Prostate gland (tissue), 2 donors: ENCODE measurements around the gene TOB1. TPM values are rescaled to one million over a fixed set of nuclear protein-coding genes. Genes with fewer than 3 reads are reported as not detected.

ENCODE experiments used
- DNase-seq: peaks from one replicate; pipeline ENCODE4 v3.0.0-alpha.2; 2019; ENCODE audit warnings: low spot score
- H3K27ac ChIP-seq, 2 donors: fragments of 200-600 bp; sonication (generic); 2 replicates each; pipeline ENCODE4 v1.5.1; 2017 to 2019
- H3K27me3 ChIP-seq: fragments of 200-600 bp; sonication (generic); replicated peaks from 2 replicates; pipeline ENCODE4 v1.5.1; 2019; ENCODE audit not compliant: insufficient read depth
- H3K36me3 ChIP-seq, 2 donors: fragments of 200-600 bp; sonication (generic); 1 replicate in 1 of 2; 2 replicates in 1 of 2; pipeline versions ENCODE4 v1.5.1 to v1.8.1; 2017 to 2019
- H3K4me1 ChIP-seq: fragments of 200-600 bp; sonication (generic); replicated peaks from 2 replicates; pipeline ENCODE4 v1.5.1; 2019
- H3K4me3 ChIP-seq, 2 donors: fragments of 200-600 bp; sonication (generic); 2 replicates each; pipeline ENCODE4 v1.5.1; 2017 to 2019
- H3K9me3 ChIP-seq: fragments of 200-600 bp; sonication (generic); 2 replicates; pipeline ENCODE4 v1.5.1; 2017
- POLR2A ChIP-seq: fragments of 450-650 bp; IDR thresholded peaks from one replicate; pipeline ENCODE4 v1.6.1; 2016; ENCODE audit warnings: antibody characterized with exemption, mild to moderate bottlenecking
- POLR2AphosphoS5 ChIP-seq: sonication (generic); formaldehyde crosslinking; IDR thresholded peaks from one replicate; pipeline ENCODE4 v1.6.1; 2017; ENCODE audit warnings: antibody characterized with exemption
- WGBS: methylation state at CpG from one replicate; pipeline ENCODE4 v1.1.5; 2018; 5-methylcytosine and 5-hydroxymethylcytosine counted together
- intact Hi-C: fragments of 100-400 bp; cut with DNase I; formaldehyde crosslinking; loops from one replicate; pipeline ENCODE4 v1.14.2; 2022
- total RNA-seq, 2 donors: library from RNA; depleted of rRNA; stranded (reverse); fragments of >200 nt; gene quantifications; one replicate each; pipeline ENCODE4 v1.1.0, GENCODE V29; 2016
- TF ChIP-seq, protein P1 (sequence below), 4 experiments: fragments of 200-600 bp in 2 of 4; fragments of 450-650 bp in 2 of 4; sonication (generic) in 2 of 4; IDR thresholded peaks; 1 replicate in 3 of 4; 2 replicates in 1 of 4; pipeline ENCODE4 v1.5.1; 2016 to 2019; ENCODE audit warnings: antibody characterized with exemption in 4 of 4, mild to moderate bottlenecking in 2 of 4, moderate library complexity in 2 of 4

Gene TOB1
- total RNA-seq, 2 donors from 2014 or later, result 37.1 to 64.7 TPM

DNA sequence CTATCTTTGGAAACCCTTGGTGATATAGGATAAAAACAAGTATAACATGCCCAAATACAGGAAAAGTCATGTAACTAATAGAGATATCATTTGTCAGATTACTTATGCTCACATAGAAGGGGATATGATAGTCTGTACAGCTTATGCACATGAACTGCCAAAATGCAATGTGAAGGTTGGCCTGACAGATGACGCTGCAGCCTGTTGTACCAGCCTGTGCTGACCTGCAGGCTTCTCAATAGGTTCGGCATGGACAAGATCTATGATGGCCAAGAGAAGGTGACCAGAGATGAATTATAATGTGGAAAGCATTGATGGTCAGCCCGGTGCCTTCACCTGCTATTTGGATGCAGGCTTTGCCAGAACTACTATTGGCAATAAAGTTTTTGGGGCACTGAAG, 18.1 kb downstream of the TOB1 start:
- Histone ChIP-seq H3K36me3 (no peaks in the 10 kb centered on the region), H3K27me3 (no peaks in the 10 kb centered on the region), H3K4me3 (no peak overlapping the region), H3K27ac (no peak overlapping the region), H3K4me1 (no peaks in the 10 kb centered on the region), H3K9me3 (no peaks in the 10 kb centered on the region)
- TF ChIP-seq POLR2AphosphoS5 (no peak), POLR2A (no peak)
- TF ChIP-seq, protein P1, sequence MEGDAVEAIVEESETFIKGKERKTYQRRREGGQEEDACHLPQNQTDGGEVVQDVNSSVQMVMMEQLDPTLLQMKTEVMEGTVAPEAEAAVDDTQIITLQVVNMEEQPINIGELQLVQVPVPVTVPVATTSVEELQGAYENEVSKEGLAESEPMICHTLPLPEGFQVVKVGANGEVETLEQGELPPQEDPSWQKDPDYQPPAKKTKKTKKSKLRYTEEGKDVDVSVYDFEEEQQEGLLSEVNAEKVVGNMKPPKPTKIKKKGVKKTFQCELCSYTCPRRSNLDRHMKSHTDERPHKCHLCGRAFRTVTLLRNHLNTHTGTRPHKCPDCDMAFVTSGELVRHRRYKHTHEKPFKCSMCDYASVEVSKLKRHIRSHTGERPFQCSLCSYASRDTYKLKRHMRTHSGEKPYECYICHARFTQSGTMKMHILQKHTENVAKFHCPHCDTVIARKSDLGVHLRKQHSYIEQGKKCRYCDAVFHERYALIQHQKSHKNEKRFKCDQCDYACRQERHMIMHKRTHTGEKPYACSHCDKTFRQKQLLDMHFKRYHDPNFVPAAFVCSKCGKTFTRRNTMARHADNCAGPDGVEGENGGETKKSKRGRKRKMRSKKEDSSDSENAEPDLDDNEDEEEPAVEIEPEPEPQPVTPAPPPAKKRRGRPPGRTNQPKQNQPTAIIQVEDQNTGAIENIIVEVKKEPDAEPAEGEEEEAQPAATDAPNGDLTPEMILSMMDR (IDR thresholded peaks at IDR 0.05), result no peak
- intact Hi-C loops, result no loop called here
- DNase-seq, result no peak
- 93% methylated on average over 3 of the region's 3 CpGs for WGBS

DNA sequence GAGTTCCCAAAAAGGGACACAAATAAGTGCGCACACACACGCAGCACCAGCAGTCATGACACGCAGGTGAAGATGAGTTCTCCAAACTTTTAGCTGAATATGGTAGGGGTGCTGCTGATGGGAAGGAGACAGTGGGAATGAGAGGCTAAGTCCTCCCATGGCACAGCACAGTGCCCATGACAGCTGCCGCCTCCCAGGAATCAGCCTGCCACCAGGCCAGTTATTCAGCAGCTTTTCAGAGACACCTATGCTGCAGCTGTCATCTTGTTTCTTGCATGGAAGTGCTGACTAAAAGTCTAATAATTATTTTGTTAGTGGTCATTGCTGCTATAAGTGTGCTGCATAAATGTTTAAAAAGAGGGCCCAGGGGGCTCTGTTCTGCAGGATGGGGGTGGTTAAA, 18.6 kb downstream of the TOB1 start:
- H3K27me3 ChIP-seq, result no peaks in the 10 kb centered on the region
- H3K36me3 ChIP-seq, result no peaks in the 10 kb centered on the region
- H3K9me3 ChIP-seq, result no peaks in the 10 kb centered on the region
- H3K27ac ChIP-seq, result no peak overlapping the region
- no peaks in the 10 kb centered on the region for H3K4me1 ChIP-seq
- 98% methylated on average over 4 of the region's 4 CpGs for WGBS
- no peak overlapping the region for H3K4me3 ChIP-seq
- intact Hi-C loops, result no loop called here
- no peak for DNase-seq
- TF ChIP-seq, protein P1 (IDR thresholded peaks at IDR 0.05), result no peak
- TF ChIP-seq POLR2AphosphoS5, result no peak

DNA sequence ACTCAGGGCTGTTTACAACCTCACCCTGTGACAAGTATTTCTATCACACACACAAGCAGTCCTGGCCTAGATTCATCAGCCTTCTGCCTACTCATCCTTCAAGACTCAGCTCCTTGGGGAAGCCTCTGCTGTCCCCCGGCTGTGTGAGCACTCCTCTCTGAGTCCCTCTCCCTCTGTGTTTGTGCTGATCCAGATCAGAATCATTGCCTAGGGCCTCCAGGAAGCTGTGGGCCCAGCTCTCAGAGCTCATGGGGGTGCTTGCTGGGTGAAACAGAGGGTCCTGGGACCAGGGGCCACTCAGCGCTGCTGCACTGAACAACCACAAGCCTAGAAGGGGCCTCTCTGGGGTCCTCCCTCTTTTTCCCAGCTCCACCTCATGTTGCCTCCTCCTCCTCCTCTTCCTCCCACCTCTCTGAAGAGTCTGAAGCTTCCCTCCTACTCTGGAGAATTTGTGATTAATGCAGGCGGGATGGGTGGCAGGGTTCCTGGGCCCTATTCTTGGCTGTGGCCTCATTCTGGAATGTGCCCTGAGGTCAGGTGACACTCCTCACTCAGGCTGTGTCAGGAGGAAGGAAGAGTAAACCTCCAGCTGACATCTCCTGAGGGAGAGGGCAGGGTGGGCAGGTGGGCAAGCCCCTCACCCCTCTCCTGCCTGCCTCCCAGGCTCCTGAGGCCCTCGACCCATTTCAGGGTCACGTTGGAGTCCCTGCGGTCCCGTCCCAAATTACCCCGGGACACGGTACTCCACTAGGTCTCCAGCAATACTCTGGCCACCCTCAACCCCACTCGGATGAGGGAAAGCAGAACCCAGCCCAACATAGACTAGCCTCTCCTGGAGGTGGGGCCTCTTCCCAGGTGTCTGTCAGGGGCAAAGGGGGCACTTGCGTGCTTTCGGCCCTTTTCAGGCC, 20.7 kb downstream of the TOB1 start:
- no peak for DNase-seq
- WGBS, result 86% methylated on average over 12 of the region's 12 CpGs
- TF ChIP-seq, protein P1 (IDR thresholded peaks at IDR 0.05), result no peak
- no peak for TF ChIP-seq POLR2AphosphoS5
- no peak for TF ChIP-seq POLR2A
- no peak overlapping the region for H3K27ac ChIP-seq
- H3K4me1 ChIP-seq, result no peaks in the 10 kb centered on the region
- H3K27me3 ChIP-seq, result no peaks in the 10 kb centered on the region
- no peaks in the 10 kb centered on the region for H3K9me3 ChIP-seq
- intact Hi-C loops, result no loop called here
- no peaks in the 10 kb centered on the region for H3K36me3 ChIP-seq
- no peak overlapping the region for H3K4me3 ChIP-seq

DNA sequence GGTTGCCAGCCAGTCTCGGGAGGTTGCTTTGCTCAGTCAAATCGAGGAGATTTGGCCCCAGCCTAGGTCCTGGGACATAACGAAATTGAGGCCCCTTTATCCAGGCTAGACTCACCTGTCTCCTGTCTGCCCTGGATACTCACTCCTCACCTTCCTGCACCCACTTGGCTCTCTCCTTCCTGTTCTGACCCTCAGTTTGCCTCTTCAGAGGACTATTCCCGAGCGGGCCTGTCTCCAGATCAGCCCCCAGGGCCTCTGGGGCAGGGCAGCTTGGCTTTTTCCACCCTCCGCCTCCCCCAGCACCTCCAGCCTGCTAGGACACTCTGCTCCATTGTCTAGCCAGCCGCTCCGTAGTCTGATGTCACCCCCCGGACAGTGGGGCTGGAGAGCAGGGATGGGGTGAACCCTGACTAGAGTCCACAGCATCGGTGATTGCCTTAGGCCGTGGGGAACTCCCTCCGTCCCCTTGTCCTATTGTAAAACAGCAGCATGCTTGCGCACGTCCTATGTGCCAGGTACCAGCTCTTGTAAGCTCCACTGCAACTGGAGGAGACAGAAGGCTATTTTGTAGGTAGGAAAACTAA, 21.9 kb downstream of the TOB1 start:
- Histone ChIP-seq H3K9me3 (no peaks in the 10 kb centered on the region), H3K27ac (no peak overlapping the region), H3K36me3 (no peaks in the 10 kb centered on the region), H3K4me1 (no peaks in the 10 kb centered on the region), H3K27me3 (no peaks in the 10 kb centered on the region), H3K4me3 (no peak overlapping the region)
- intact Hi-C loops, result loop anchor here (5.0 kb wide), 1 partner anchor 362 kb away; no protein-coding TSS in a partner anchor
- WGBS, result 66% methylated on average over 14 of the region's 14 CpGs
- TF ChIP-seq POLR2AphosphoS5 (no peak), POLR2A (no peak)
- TF ChIP-seq, protein P1 (IDR thresholded peaks at IDR 0.05), result no peak
- DNase-seq, result no peak
